ENCODE data around the gene SETD4. TPM values are rescaled to one million over a fixed set of nuclear protein-coding genes. Genes with fewer than 3 reads are reported as not detected.

The SETD4 gene
- total RNA-seq, 1 donor from 2014 or later, result 25.3 TPM

Small RNA genes lying within 50 kb of the gene (small RNA-seq; reads per million reads assigned to genes)
- not detected for gene RNU6-992P

Other genes with a start within 250 kb of the SETD4 start
- gene CBR1, start 9.5 kb upstream of the SETD4 start, total RNA-seq, result 21.6 TPM
- gene CBR3, start 74.6 kb upstream of the SETD4 start, total RNA-seq, result 1.6 TPM
- 50.1 TPM for gene DOP1B, start 96.3 kb upstream of the SETD4 start, total RNA-seq

Measured in frontal cortex (tissue), 1 donor.